ENCODE results near the gene BCL2. TPM values are rescaled to one million over a fixed set of nuclear protein-coding genes. Genes with fewer than 3 reads are reported as not detected.

Gene BCL2
- polyA plus RNA-seq, 1 of the 3 experiments (the other 2 are of a cell fraction) = 1.5 TPM

DNA sequence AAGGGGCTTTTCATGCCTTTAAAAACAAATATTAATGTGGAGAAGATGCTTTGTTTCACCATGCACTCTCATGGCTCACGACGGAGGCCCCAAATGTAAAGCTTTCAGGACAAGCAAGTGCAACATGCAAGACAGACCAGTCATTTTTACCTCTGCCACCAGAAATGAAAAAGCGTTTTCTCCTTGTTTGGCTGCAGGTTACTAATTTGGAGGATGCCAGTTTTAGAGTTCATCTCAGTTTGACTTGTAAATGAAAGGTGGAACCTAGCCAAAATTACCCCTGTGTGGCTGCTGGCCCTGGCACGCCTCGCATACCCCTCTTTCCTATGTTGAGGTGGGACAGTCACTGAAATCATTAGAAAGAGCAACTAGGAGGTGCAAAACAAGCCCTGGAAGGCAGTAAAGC is 138.6 kb downstream of the BCL2 start:
- no peak overlapping the region for H3K4me3 ChIP-seq (ENCODE audit: low read depth in 2 of 2, low read length in 1 of 2)
- no peaks in the 10 kb centered on the region for H4K20me1 ChIP-seq (ENCODE audit: insufficient read depth)
- no peak for DNase-seq
- no peaks in the 10 kb centered on the region for H3K36me3 ChIP-seq (replicated peaks in 1 of 2; ENCODE audit: control insufficient read depth in 1 of 2, insufficient read depth in 2 of 2, low read length in 1 of 2)
- no peaks in the 10 kb centered on the region for H3K79me2 ChIP-seq (ENCODE audit: insufficient read depth)
- ChIA-PET POLR2A (no interaction called here), CTCF (interaction anchor here (1.2 to 1.6 kb wide), 3 partner anchors 8 to 142 kb away, joined by 3 to 4 read pairs (median 3); no protein-coding TSS in a partner anchor)
- WGBS (ENCODE audit: low lambda C conversion rate) = 91% methylated on average over 5 of the region's 5 CpGs
- no peak overlapping the region for H3K4me2 ChIP-seq
- H3K9me3 ChIP-seq = no peaks in the 10 kb centered on the region
- H3K9me2 ChIP-seq = no peaks in the 10 kb centered on the region
- H3K27me3 ChIP-seq (ENCODE audit: insufficient read depth) = no peaks in the 10 kb centered on the region
- peaks cover under 1 to 17% of the 10 kb centered on the region in 2 experiments; a peak in 2 of 4 replicates for H3K4me1 ChIP-seq (ENCODE audit: control insufficient read depth in 1 of 2, insufficient read depth in 2 of 2, low read depth in 1 of 2, low read length in 1 of 2)
- TF ChIP-seq GABPA (IDR thresholded peaks at IDR 0.05; ENCODE audit: low read depth) (no peak), CHD2 (IDR thresholded peaks at IDR 0.05; ENCODE audit: low read length, partially characterized antibody) (no peak), RXRA (IDR thresholded peaks at IDR 0.05; ENCODE audit: borderline replicate concordance, low read depth) (no peak), MEF2A (IDR thresholded peaks at IDR 0.05; ENCODE audit: borderline replicate concordance, low read depth) (no peak), PBX3 (IDR thresholded peaks at IDR 0.05) (no peak), YY1 (IDR thresholded peaks at IDR 0.05; ENCODE audit: low read depth) (no peak), USF1 (IDR thresholded peaks at IDR 0.05; ENCODE audit: borderline replicate concordance, low read depth) (no peak), EZH2phosphoT487 (IDR thresholded peaks at IDR 0.05; ENCODE audit: borderline replicate concordance, low read depth) (no peak), TEAD4 (IDR thresholded peaks at IDR 0.05; ENCODE audit: borderline replicate concordance, insufficient read depth) (no peak)
- H2AFZ ChIP-seq (ENCODE audit: low read depth) = no peak overlapping the region
- H3K9ac ChIP-seq = no peak overlapping the region
- H3F3A ChIP-seq (replicated peaks; ENCODE audit: insufficient read depth) = no peaks in the 10 kb centered on the region
- H3K27ac ChIP-seq (ENCODE audit: low read depth in 2 of 2, low read length in 1 of 2) = no peak overlapping the region

DNA sequence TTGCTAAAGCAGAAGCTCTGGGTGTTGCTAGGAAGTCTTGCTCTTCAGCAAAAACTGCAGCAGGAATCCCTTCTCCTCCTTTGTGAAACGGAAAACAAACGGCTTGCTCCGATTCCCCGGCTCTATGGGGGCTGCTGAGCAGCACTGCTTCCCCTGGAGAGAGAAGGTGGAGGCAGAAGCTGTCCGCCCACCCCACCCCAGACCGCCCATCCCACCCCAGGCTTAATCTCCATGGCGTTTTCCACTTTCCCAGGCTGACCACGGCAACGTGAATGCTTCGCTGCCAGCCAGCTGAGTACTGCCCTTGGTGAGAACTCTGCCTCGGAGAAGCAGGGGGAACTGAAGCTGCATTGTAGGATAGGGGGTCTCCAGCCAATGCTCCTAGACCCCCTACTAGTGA is 139.2 kb downstream of the BCL2 start:
- no peaks in the 10 kb centered on the region for H4K20me1 ChIP-seq (ENCODE audit: insufficient read depth)
- no peaks in the 10 kb centered on the region for H3K36me3 ChIP-seq (replicated peaks in 1 of 2; ENCODE audit: control insufficient read depth in 1 of 2, insufficient read depth in 2 of 2, low read length in 1 of 2)
- H3F3A ChIP-seq (replicated peaks; ENCODE audit: insufficient read depth) = no peaks in the 10 kb centered on the region
- H3K9me2 ChIP-seq = no peaks in the 10 kb centered on the region
- DNase-seq = no peak
- H3K9ac ChIP-seq = no peak overlapping the region
- no peaks in the 10 kb centered on the region for H3K9me3 ChIP-seq
- H3K27ac ChIP-seq (ENCODE audit: low read depth in 2 of 2, low read length in 1 of 2) = no peak overlapping the region
- no peak for TF ChIP-seq POLR2AphosphoS5 (IDR thresholded peaks at IDR 0.05; ENCODE audit: low read depth, low read length)
- TF ChIP-seq SMC3 (IDR thresholded peaks at IDR 0.05; ENCODE audit: low read depth, low read length) = no peak
- 72% methylated on average over 7 of the region's 11 CpGs for WGBS (ENCODE audit: low lambda C conversion rate)
- H3K4me2 ChIP-seq = no peak overlapping the region
- H2AFZ ChIP-seq (ENCODE audit: low read depth) = no peak overlapping the region
- H3K79me2 ChIP-seq (ENCODE audit: insufficient read depth) = no peaks in the 10 kb centered on the region
- ChIA-PET CTCF (interaction anchor here (1.4 to 1.6 kb wide), 2 partner anchors 18 to 143 kb away, joined by 3 to 4 read pairs; no protein-coding TSS in a partner anchor), POLR2A (no interaction called here)
- no peaks in the 10 kb centered on the region for H3K27me3 ChIP-seq (ENCODE audit: insufficient read depth)
- H3K4me3 ChIP-seq (ENCODE audit: low read depth in 2 of 2, low read length in 1 of 2) = no peak overlapping the region
- H3K4me1 ChIP-seq (ENCODE audit: control insufficient read depth in 1 of 2, insufficient read depth in 2 of 2, low read depth in 1 of 2, low read length in 1 of 2) = peaks cover 0 to 17% of the 10 kb centered on the region in 2 experiments; a peak in 2 of 4 replicates

All from SK-N-SH (cell line).